Neuronal stem cell (in vitro differentiated cells): ENCODE measurements around the gene TMOD2. TPM values are rescaled to one million over a fixed set of nuclear protein-coding genes. Genes with fewer than 3 reads are reported as not detected.

Experiments
- DNase-seq: peaks from one replicate; pipeline ENCODE4 v3.0.0-alpha.2; 2013; ENCODE audit warnings: low spot score
- H2AFZ ChIP-seq: one replicate; pipeline ENCODE4 v1.6.1; 2013; ENCODE audit warnings: mild to moderate bottlenecking, low read length, inconsistent platforms
- H2AK5ac ChIP-seq: 2 replicates; pipeline ENCODE4 v1.6.1; 2013; ENCODE audit warnings: low read depth, mild to moderate bottlenecking, inconsistent platforms, low read length, moderate library complexity, mixed read lengths
- H2BK120ac ChIP-seq: 2 replicates; pipeline ENCODE4 v1.6.1; 2013; ENCODE audit warnings: low read depth, mild to moderate bottlenecking, inconsistent platforms, low read length, moderate library complexity, mixed read lengths
- H2BK12ac ChIP-seq: one replicate; pipeline ENCODE4 v1.6.1; 2013; ENCODE audit warnings: low read length, inconsistent platforms
- H2BK15ac ChIP-seq: 2 replicates; pipeline ENCODE4 v1.6.1; 2013; ENCODE audit warnings: mild to moderate bottlenecking, low read length, inconsistent platforms, mixed read lengths
- H2BK5ac ChIP-seq: one replicate; pipeline ENCODE4 v1.6.1; 2013; ENCODE audit warnings: inconsistent platforms, mild to moderate bottlenecking, low read length, moderate library complexity
- H3K14ac ChIP-seq: one replicate; pipeline ENCODE4 v1.6.1; 2013; ENCODE audit warnings: low read length, inconsistent platforms
- H3K18ac ChIP-seq: 2 replicates; pipeline ENCODE4 v1.6.1; 2013; ENCODE audit warnings: low read length, inconsistent platforms
- H3K23ac ChIP-seq: 2 replicates; pipeline ENCODE4 v1.6.1; 2013; ENCODE audit warnings: low read depth, mild to moderate bottlenecking, mixed read lengths, low read length, inconsistent platforms; ENCODE audit not compliant: poor library complexity
- H3K27ac ChIP-seq: replicated peaks from 3 replicates; pipeline ENCODE4 v1.5.1; 2013; ENCODE audit warnings: low read length, inconsistent platforms
- H3K27me3 ChIP-seq, 3 experiments: 2 replicates each; pipeline ENCODE4 v1.6.1; 2013; ENCODE audit warnings: low read length in 3 of 3, mild to moderate bottlenecking in 2 of 3, inconsistent platforms in 1 of 3, low read depth in 1 of 3, mixed read lengths in 1 of 3, moderate library complexity in 1 of 3; ENCODE audit not compliant: control insufficient read depth in 3 of 3, insufficient read depth in 3 of 3
- H3K36me3 ChIP-seq, 2 donors: replicated peaks in 1 of 2; 2 replicates each; pipeline ENCODE4 v1.6.1; 2013; ENCODE audit warnings: low read length in 2 of 2; ENCODE audit not compliant: control insufficient read depth in 2 of 2, insufficient read depth in 2 of 2
- H3K4ac ChIP-seq: 2 replicates; pipeline ENCODE4 v1.6.1; 2013; ENCODE audit warnings: inconsistent platforms, mild to moderate bottlenecking, low read length, moderate library complexity
- H3K4me1 ChIP-seq, 2 donors: 1 replicate in 1 of 2; 2 replicates in 1 of 2; pipeline ENCODE4 v1.6.1; 2013; ENCODE audit warnings: low read length in 2 of 2, low read depth in 1 of 2; ENCODE audit not compliant: control insufficient read depth in 2 of 2, insufficient read depth in 1 of 2
- H3K4me2 ChIP-seq: one replicate; pipeline ENCODE4 v1.6.1; 2013; ENCODE audit warnings: mild to moderate bottlenecking, low read length, inconsistent platforms; ENCODE audit not compliant: insufficient read depth, poor library complexity, severe bottlenecking
- H3K4me3 ChIP-seq, 2 donors: 2 replicates each; pipeline ENCODE4 v1.5.1; 2013; ENCODE audit warnings: low read length in 2 of 2, mild to moderate bottlenecking in 2 of 2, inconsistent platforms in 1 of 2, moderate library complexity in 1 of 2
- H3K79me1 ChIP-seq: one replicate; pipeline ENCODE4 v1.6.1; 2013; ENCODE audit warnings: low read depth, mild to moderate bottlenecking, inconsistent platforms, low read length, moderate library complexity
- H3K9ac ChIP-seq: one replicate; pipeline ENCODE4 v1.6.1; 2013; ENCODE audit warnings: mild to moderate bottlenecking, low read depth, low read length, inconsistent platforms; ENCODE audit not compliant: poor library complexity
- H3K9me3 ChIP-seq, 2 donors: replicated peaks in 1 of 2; 2 replicates each; pipeline versions ENCODE3 to v1.6.1; 2013; ENCODE audit warnings: low read length in 2 of 2, mild to moderate bottlenecking in 2 of 2, inconsistent platforms in 1 of 2, low read depth in 1 of 2, mixed read lengths in 1 of 2, moderate library complexity in 1 of 2; ENCODE audit not compliant: control insufficient read depth in 2 of 2, insufficient read depth in 1 of 2
- H4K8ac ChIP-seq: one replicate; pipeline ENCODE4 v1.6.1; 2013; ENCODE audit warnings: low read depth, mild to moderate bottlenecking, inconsistent platforms, low read length, moderate library complexity
- H4K91ac ChIP-seq: one replicate; pipeline ENCODE4 v1.6.1; 2013; ENCODE audit warnings: low read length, low read depth, mild to moderate bottlenecking, inconsistent platforms; ENCODE audit not compliant: poor library complexity
- WGBS, 2 donors: extraction: QIAGEN DNeasy Blood & Tissue Kit; methylation state at CpG; one replicate each; pipeline ENCODE4 v1.1.7; 2013; ENCODE audit warnings: missing lambda C conversion rate in 2 of 2, mixed read lengths in 1 of 2; ENCODE audit not compliant: insufficient read length in 2 of 2, insufficient replicate concordance in 1 of 2; ENCODE audit errors: extremely low coverage in 2 of 2; 5-methylcytosine and 5-hydroxymethylcytosine counted together
- polyA plus RNA-seq, 2 experiments: library from polyadenylated mRNA; stranded (reverse); fragments of 200-250 nt; gene quantifications; one replicate each; pipeline ENCODE4 v1.2.3, GENCODE V29; 2013

TMOD2 gene
- polyA plus RNA-seq (2013, experiment 1 of 2) = 4.4 TPM
- 4.2 TPM for polyA plus RNA-seq (2013, experiment 2 of 2)

DNA sequence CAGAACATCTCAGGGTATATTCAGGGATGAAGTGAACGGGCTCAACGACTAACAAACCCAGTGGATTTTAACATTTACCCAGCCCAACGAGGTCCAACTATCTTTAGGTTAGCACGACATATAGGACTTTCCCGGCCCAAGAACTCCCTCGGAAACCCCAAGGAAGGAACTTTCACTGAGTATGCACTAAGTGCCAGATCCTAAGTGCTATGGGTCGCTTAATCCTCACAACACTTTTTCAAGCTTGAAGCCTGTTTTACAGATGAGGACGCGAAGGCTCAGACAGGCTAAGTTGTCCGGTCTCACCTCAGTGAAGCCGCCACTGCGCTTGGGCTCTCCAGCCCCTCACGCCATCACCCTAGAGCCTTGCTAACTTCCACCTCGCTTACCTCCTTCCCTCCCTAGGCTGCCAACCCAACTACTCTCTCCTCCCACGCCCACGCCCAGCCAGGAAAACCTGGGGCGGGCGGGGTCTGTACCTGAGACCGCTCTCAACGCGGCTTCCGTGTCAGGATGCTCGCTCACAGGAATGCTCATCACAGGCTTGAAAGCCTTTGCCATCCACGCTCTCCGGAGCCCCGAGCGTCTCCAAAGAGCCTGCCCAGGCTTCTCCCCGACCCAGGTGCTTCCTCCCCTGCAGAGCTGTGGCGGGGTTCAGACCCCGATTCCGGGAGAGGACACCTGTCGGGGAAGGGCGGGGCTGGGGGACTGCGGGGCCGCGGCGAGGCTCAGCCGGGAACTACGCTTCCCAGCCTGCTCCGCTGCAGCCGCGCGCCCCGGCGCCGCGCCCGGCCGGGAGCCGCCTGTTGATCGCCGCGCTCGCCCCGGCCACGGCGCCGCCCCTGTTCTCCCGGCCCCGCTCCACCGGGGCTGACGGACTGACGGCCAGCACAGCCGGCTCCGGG, at the start of gene TMOD2:
TMOD2 (plus strand) TSS at position 806 of the 905 bp plus-strand sequence. CDS start 14,845 bp downstream, outside the sequence.
- peak within 1 kb of the TSS; percentile 81 for H3K18ac ChIP-seq
- no peak within 1 kb of the TSS for H2BK12ac ChIP-seq
- peak within 1 kb of the TSS; percentile 75 to 88 for H3K4me3 ChIP-seq
- H3K14ac ChIP-seq = no peak within 1 kb of the TSS
- no peak within 1 kb of the TSS for H3K27ac ChIP-seq
- H2BK15ac ChIP-seq = no peak within 1 kb of the TSS
- H2BK5ac ChIP-seq = no peak within 1 kb of the TSS
- H3K9ac ChIP-seq = peak within 1 kb of the TSS; percentile 85
- H2BK120ac ChIP-seq = no peak within 1 kb of the TSS
- WGBS, 2 donors = no CpG with 5 or more reads among the region's 65 CpGs
- H3K4me2 ChIP-seq = peak within 1 kb of the TSS; percentile 97
- H3K27me3 ChIP-seq = peaks cover 4 to 69% (median 28%) of the 10 kb centered on the region in 3 experiments
- no peak within 1 kb of the TSS for H4K91ac ChIP-seq
- peak; percentile 43 for DNase-seq
- no peak within 1 kb of the TSS for H2AK5ac ChIP-seq
- peaks cover 2 to 3% of the 10 kb centered on the region in 2 donors for H3K4me1 ChIP-seq
- peak within 1 kb of the TSS; percentile 52 for H3K23ac ChIP-seq
- no peaks in the 10 kb centered on the region for H3K79me1 ChIP-seq
- peaks cover 0 to 5% of the 10 kb centered on the region in 2 donors for H3K9me3 ChIP-seq
- H3K36me3 ChIP-seq = no peaks in the 10 kb centered on the region
- peak within 1 kb of the TSS; percentile 99 for H2AFZ ChIP-seq
- no peak within 1 kb of the TSS for H4K8ac ChIP-seq
- no peak within 1 kb of the TSS for H3K4ac ChIP-seq

DNA sequence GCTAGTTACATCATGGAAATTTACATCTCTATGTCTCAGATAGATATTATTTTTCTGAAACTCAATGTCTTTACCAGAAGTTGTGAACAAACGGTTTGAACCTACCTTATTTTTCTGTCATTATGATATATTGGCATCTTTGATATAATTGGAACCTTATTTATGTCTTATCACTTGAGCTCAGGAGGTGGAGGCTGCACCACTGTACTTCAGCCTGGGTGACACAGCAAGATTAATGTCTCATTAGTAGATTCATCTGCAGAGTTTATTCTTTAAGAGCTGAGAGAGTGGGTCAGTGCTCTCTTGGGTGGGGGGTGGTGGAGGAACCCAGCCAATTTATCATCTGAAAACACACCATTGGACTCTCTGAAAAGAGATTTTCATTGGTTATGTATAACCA, 48.7 kb upstream of the TMOD2 start:
- H4K8ac ChIP-seq = no peak overlapping the region
- no peaks in the 10 kb centered on the region for H3K36me3 ChIP-seq
- no peak overlapping the region for H3K4me2 ChIP-seq
- no CpG with 5 or more reads among the region's 1 CpG for WGBS, 2 donors
- no peak overlapping the region for H3K4me3 ChIP-seq
- no peaks in the 10 kb centered on the region for H3K79me1 ChIP-seq
- H2BK120ac ChIP-seq = no peak overlapping the region
- H4K91ac ChIP-seq = no peak overlapping the region
- H2AFZ ChIP-seq = no peak overlapping the region
- no peak overlapping the region for H2AK5ac ChIP-seq
- no peak overlapping the region for H3K14ac ChIP-seq
- no peak overlapping the region for H3K27ac ChIP-seq
- no peak overlapping the region for H3K4ac ChIP-seq
- no peak for DNase-seq
- H3K27me3 ChIP-seq = no peaks in the 10 kb centered on the region
- H3K23ac ChIP-seq = no peak overlapping the region
- no peaks in the 10 kb centered on the region for H3K4me1 ChIP-seq
- H3K9me3 ChIP-seq = no peaks in the 10 kb centered on the region
- H3K9ac ChIP-seq = no peak overlapping the region
- no peak overlapping the region for H2BK12ac ChIP-seq
- no peak overlapping the region for H2BK5ac ChIP-seq
- H3K18ac ChIP-seq = no peak overlapping the region
- no peak overlapping the region for H2BK15ac ChIP-seq

DNA sequence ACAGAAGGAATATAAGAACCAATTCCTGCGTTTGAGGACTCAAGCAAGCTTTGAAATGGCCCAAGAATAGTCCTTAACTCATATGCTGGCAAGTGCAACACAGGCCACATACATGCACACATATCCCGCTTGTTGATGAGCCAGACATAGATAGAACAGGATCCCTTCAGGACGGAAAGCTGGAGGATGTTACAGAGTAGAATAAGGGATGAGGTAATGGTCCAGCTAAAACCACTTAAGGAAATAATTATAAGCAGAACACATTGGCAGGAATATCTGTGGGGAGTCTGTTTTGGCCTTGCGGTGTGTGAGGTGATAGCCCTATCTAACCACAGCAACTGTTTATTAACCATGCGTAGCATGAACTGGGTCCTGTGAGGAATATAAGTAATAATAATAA, 45.1 kb upstream of the TMOD2 start:
- no peak overlapping the region for H2AFZ ChIP-seq
- no peak overlapping the region for H3K23ac ChIP-seq
- no peak overlapping the region for H3K27ac ChIP-seq
- H3K9me3 ChIP-seq = no peaks in the 10 kb centered on the region
- H3K18ac ChIP-seq = no peak overlapping the region
- no peak overlapping the region for H2BK15ac ChIP-seq
- H4K8ac ChIP-seq = no peak overlapping the region
- no peak overlapping the region for H3K4me2 ChIP-seq
- no peak overlapping the region for H2BK5ac ChIP-seq
- no peak overlapping the region for H3K9ac ChIP-seq
- no peak overlapping the region for H3K4ac ChIP-seq
- no peak for DNase-seq
- no peak overlapping the region for H4K91ac ChIP-seq
- no peaks in the 10 kb centered on the region for H3K36me3 ChIP-seq
- no peaks in the 10 kb centered on the region for H3K27me3 ChIP-seq
- no peak overlapping the region for H2BK120ac ChIP-seq
- H3K79me1 ChIP-seq = no peaks in the 10 kb centered on the region
- H3K14ac ChIP-seq = no peak overlapping the region
- H3K4me3 ChIP-seq = no peak overlapping the region
- H2BK12ac ChIP-seq = no peak overlapping the region
- H2AK5ac ChIP-seq = no peak overlapping the region
- WGBS, 2 donors = no CpG with 5 or more reads among the region's 5 CpGs
- H3K4me1 ChIP-seq = no peaks in the 10 kb centered on the region

DNA sequence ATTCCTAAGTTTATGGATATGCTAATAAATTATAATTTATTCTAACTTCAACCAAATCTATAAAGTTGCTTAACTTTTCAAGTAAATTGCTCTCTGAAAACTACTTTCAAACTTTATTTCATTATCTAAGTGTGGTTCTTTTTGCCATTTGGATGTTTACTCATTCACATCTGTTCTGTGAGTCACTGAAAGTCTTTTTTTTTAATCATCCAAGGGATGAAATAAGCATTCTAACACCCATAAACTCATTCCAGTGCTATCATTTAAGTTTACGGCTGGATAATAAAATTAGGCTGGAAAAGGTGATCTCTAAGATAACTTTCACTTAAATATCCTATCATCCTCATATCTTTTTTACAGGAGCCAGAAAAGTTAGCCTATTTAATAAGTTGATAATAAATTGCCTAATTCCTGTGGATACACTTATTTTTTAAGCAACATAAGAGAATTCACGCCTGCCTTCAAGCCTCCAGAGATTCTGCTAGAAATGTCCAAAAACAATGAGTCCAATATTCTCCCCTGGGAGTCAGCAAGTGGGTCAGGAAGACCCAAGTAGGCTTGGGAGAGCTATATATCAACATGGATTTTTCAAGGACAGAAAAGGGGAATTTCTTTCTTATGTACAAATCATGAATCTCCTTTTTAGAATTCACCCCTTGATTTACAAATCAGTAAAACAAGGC, 44.3 kb upstream of the TMOD2 start:
- no peaks in the 10 kb centered on the region for H3K36me3 ChIP-seq
- no peaks in the 10 kb centered on the region for H3K4me1 ChIP-seq
- H3K27ac ChIP-seq = no peak overlapping the region
- no peak overlapping the region for H2AK5ac ChIP-seq
- H3K4ac ChIP-seq = no peak overlapping the region
- no peak overlapping the region for H3K4me2 ChIP-seq
- DNase-seq = no peak
- H3K23ac ChIP-seq = no peak overlapping the region
- H2AFZ ChIP-seq = no peak overlapping the region
- H2BK12ac ChIP-seq = no peak overlapping the region
- no peak overlapping the region for H3K14ac ChIP-seq
- H2BK15ac ChIP-seq = no peak overlapping the region
- no peak overlapping the region for H4K91ac ChIP-seq
- H3K4me3 ChIP-seq = no peak overlapping the region
- no CpG with 5 or more reads among the region's 2 CpGs for WGBS, 2 donors
- no peaks in the 10 kb centered on the region for H3K79me1 ChIP-seq
- no peak overlapping the region for H2BK5ac ChIP-seq
- no peaks in the 10 kb centered on the region for H3K27me3 ChIP-seq
- H3K9me3 ChIP-seq = no peaks in the 10 kb centered on the region
- H2BK120ac ChIP-seq = no peak overlapping the region
- H4K8ac ChIP-seq = no peak overlapping the region
- no peak overlapping the region for H3K9ac ChIP-seq
- H3K18ac ChIP-seq = no peak overlapping the region
